Measurements from ENCODE around the gene DIP2A.
"Not testable (repeated sequence)": the region's sequence is repeated elsewhere in the genome, so short reads cannot be mapped to it uniquely, and the experiment has no call there.

Gene DIP2A

GRCh38 chr21:46559291-46559983, 100.7 kb downstream of the DIP2A start:
- no peak for DNase-seq

- no peak for DNase-seq
Measured at GRCh38 chr21:46560568-46561444, 102.1 kb downstream of the DIP2A start.

GRCh38 chr21:46561445-46562090, 102.9 kb downstream of the DIP2A start:
- no peak for DNase-seq

DNA sequence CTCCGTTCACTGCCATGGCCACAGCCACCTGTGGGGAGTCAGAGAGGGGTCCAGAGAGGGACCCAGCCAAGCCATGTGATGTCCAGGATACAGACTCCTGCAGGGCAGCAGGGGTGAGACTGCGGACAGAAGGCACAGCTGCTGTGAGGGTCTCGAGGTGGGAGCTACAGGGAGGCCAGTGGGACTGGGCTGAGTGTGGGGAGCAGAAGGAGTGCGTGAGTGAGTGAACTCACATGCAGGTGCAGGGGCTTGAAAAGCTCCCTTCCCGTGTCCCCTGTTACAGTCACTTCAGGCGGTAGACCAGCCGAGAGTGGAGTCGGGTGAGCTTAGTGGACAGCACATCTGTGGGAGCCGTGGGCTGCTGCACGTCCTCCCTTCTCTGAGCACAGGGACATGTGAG, 103.8 kb downstream of the DIP2A start:
- no peak for DNase-seq

GRCh38 chr21:46562964-46563607, 104.4 kb downstream of the DIP2A start:
- DNase-seq: no peak

DNA sequence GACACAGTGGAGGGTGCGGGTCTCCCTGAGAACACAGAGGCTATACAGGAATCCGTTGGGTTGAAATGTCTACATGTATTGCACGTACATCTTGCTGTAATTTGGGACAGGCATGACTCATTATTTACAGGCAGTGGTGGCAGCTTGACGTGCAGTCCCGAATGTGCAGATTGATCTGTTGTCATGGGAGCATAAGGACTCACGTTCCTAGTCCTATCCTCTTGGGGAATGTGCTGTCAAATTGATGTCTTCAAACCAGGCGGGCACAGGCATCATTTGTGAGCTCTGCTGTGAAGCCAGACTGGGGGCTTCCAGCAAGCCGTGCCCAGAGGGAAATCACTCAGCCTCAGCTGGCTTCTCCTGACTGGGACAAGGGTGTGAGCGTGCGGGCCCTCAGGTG, 105.7 kb downstream of the DIP2A start:
- no peak for DNase-seq

DNA sequence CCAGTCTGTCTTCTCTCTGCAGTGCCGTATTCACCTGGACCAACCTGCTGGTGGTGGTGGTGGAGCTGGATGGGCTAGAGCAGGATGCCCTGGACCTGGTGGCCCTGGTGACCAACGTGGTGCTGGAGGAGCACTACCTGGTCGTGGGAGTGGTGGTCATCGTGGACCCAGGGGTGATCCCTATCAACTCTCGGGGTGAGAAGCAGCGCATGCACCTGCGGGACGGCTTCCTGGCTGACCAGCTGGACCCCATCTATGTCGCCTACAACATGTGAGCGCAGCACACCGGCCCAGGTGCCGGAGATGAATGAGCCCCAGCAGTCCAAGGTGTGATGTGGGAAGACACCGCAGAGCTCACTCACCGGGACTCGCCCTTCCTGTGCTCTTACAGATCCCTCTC, 108.7 kb downstream of the DIP2A start:
- no peak for DNase-seq

DNA sequence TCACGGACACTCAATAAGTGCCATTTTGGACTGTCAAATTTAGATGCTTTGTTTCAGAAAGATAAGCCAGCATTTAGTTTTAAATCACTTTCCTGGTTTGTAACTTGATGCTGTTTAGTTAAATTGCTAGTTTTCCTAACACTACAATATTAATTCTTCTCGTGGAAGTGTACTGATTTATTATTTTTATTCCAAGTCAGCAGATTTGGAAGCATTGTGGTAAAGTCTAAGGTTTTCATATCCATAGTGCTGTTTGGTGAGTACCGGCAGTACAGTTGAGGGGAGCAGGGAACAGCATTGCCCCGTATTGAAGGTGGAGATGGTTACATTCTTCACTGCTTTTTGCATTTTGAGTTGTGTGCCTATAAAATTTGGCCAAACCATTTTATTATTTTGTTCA, 109.9 kb downstream of the DIP2A start:
- DNase-seq: no peak

- no peak for DNase-seq
Measured at GRCh38 chr21:46569081-46569480, 110.4 kb downstream of the DIP2A start.

DNA sequence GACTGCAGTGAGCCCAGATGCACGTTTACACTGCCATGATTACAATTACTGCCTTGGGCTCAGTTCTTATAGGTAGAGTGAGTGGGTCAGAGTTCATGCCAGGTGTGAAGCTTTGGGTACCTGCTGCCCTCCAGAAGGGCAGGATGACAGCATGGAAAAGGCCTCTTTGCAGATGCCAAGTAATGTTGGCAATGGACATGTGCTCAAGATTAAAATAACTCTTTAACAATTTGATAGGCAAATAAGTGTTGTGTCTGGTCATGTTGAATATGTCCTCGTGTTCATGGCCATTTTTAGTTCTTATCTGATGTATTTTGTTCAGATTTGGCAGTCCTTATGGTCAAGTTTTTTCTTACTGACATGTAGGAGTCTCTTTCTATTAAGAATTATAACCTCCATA, 111.4 kb downstream of the DIP2A start:
- no peak for DNase-seq

DNA sequence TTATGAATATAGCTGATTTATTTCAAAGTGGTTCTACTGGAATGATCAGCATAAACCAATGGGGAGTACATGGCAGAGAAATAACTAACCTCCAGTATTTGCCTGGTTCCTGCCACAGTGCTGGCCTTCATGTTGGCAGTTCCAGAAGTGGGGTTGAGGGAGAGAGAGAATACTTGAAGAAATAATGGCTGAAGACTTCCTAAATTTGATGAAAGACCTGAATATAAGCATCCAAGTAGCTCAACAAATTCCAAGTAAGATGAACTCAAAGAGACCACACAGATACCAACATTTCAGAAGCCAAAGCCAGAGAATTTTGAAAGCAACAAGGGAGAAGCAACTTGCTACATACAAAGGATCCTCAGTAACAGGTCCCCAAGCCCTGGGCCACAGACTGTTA, 111.9 kb downstream of the DIP2A start:
- no peak for DNase-seq

DNA sequence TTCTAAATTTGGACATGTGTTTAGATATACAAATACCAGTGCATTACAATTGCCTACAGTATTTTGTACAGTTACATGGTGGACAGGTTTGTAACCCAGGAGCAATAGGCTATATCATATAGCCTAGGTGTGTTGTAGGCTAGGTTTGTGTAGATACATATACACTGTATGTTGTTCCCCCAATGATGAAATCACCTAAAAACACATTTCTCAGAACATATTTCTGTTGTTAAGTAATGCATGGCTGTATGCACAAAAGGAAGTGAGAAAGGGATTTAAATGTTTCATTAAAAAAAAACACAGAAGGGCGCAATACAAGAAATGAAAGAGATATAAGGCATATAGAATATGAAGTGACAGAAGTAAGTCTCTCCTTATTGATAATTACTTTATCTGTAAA, 114.2 kb downstream of the DIP2A start:
- no peak for DNase-seq

- DNase-seq: not testable (repeated sequence)
Measured at GRCh38 chr21:46577786-46578185, 119.1 kb downstream of the DIP2A start.

- not testable (repeated sequence) for DNase-seq
Measured at GRCh38 chr21:46579394-46579793, 120.7 kb downstream of the DIP2A start.

- DNase-seq: no peak
Measured at GRCh38 chr21:46581780-46582307, 123.2 kb downstream of the DIP2A start.

- no peak for DNase-seq
Measured at GRCh38 chr21:46585191-46585953, 126.7 kb downstream of the DIP2A start.

DNA sequence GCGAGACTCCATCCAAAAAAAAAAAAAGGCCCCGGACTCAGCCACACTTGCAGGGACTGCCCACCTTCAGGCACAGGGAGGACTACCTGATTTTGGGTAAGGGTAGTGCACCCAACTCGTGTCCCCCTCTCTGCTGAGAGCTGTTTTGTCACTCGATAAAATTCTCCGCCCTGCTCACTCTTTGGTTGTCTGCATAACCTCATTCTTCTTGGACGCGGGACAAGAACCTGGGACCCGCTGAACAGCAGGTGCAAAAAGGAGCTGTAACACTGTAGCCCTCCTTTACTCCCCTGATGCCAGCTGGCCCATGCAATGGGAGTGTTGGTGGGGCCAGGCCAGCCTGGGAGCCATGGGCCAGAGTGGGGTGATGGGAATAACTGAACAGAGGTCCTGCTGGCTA, 135.6 kb downstream of the DIP2A start:
- no peak for DNase-seq

- DNase-seq: no peak
Measured at GRCh38 chr21:46596201-46596600, 137.5 kb downstream of the DIP2A start.

DNA sequence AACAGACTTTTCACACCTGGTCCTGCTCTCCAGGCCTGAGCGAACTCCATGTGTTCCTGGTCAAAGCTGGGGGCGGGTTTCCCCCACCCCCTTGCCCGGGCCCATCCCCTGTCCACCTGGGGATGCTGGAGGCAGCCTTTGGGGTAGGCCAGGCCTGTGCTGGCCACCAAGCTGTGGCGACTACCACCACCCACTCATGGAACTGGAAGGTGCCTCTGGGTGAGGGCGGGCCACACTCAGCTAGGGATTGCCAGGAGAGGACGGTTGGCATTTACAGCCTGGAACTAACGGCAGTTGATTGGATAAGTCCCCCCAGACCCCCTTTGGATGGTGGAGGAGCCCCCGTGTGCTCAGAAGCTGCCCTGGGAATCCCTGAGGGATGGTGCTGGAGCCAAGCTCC, 138.3 kb downstream of the DIP2A start:
- DNase-seq: no peak

DNA sequence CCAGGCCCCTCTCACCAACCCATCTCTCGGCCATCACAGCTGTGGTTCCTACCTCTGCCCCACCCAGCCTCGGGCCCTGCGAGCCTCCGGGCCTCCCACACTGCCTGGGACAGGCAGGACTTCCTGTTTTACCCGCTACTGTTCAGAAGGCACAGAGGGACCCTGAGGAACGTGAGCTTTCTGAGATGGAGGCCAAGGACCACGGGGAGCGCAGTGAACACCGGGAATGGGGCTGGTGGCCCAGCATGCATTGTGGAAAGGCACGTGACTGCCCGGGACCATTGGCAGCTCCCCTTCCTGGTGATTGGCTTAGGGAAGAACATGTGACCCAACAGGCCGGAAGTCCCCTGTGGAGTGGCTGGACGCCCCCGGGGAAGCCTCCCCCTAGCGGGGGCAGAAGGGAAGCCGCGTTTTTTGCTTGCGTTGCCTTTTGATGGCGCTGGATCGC, 139.2 kb downstream of the DIP2A start:
- DNase-seq: no peak

DNA sequence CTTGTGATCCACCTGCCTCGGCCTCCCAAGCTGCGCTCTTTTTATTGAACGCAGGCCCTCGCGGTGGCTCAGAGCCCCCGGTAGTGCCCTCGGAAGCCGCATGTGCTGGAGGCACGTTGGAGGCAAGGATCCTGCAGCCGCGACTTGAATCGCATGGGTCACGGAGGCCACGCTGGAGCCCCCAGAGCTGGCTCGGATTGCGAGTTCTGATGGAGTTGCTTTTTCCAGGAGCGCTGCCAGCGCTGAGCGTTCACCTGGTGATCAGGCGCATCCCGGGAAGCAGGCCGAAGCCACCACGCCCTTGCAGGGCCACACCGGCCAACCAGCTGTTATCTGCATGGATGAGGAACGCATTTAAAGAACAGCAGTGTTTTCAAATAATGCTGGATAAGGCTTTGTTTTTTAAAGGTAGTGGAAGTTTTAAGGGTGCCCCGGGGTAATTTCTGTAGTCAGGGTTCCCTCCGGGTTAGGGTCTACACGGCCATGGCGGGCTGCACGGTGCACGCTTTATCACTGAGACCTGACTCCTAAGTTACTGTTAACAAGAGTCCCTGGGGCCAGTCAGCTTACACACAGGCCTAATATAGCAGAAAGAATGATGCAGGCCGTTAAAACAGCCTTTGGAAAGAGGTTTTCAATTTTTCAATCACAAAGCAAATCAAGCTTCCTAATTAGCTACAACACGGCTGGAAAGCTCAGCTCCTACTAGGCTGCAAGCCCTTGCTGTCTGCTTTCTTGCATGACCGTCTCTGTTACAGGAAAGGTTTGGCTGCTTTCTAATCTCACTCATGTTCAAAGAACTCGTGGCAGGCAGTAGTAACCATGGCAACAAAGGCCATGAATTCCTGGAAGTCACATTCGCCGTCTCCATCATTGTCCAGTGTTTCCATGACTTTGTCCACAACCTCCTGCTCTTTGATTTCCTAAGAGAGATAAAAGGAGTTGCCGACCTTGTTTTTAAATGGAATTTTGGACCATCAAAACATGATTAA, 140.2 kb downstream of the DIP2A start:
- DNase-seq: no peak
